K562 (cell line): ENCODE data around the gene SYF2. TPM values are rescaled to one million over a fixed set of nuclear protein-coding genes. Genes with fewer than 3 reads are reported as not detected.

Source experiments
- BRD4 ChIP-seq: fragments of 200-600 bp; sonication (generic); IDR thresholded peaks from 2 replicates; pipeline ENCODE4 v1.6.1; 2017; ENCODE audit warnings: inconsistent platforms
- CEBPG ChIP-seq, 3 experiments: fragments of 200-800 bp in 1 of 3; sonication (Bioruptor generic) in 1 of 3; sonication (generic) in 1 of 3; formaldehyde crosslinking in 1 of 3; IDR thresholded peaks in 2 of 3; conservative IDR thresholded peaks in 1 of 3; 2 replicates each; pipeline versions ENCODE4 v1.6.1 to v1.8.0; 2016 to 2022; ENCODE audit warnings: missing compliant biosample characterization in 2 of 3, missing genetic modification characterization in 2 of 3, mild to moderate bottlenecking in 1 of 3, missing genetic modification reagents in 1 of 3
- CREB3L1 ChIP-seq: fragments of 450-650 bp; IDR thresholded peaks from 2 replicates; pipeline ENCODE4 v1.6.1; 2014; ENCODE audit warnings: low read depth, mild to moderate bottlenecking, moderate library complexity, borderline replicate concordance
- EZH2 ChIP-seq: IDR thresholded peaks from 2 replicates; pipeline ENCODE4 v1.6.1; 2012; ENCODE audit warnings: low read depth, mild to moderate bottlenecking, inconsistent platforms, low read length, borderline replicate concordance
- HNRNPLL ChIP-seq: fragments of 200-400 bp; formaldehyde crosslinking; IDR thresholded peaks from 2 replicates; pipeline ENCODE4 v1.6.1; 2017; ENCODE audit warnings: low read length, low read depth, mild to moderate bottlenecking; ENCODE audit not compliant: poor library complexity, severe bottlenecking
- KLF1 ChIP-seq: fragments of 450-650 bp; IDR thresholded peaks from 2 replicates; pipeline ENCODE4 v1.6.1; 2016; ENCODE audit warnings: missing genetic modification characterization, missing compliant biosample characterization
- POLR3A ChIP-seq: IDR thresholded peaks from 2 replicates; pipeline ENCODE4 v1.6.1; 2011; ENCODE audit warnings: borderline replicate concordance, mild to moderate bottlenecking, moderate library complexity; ENCODE audit not compliant: insufficient read length, insufficient read depth; ENCODE audit errors: extremely low read depth
- REST ChIP-seq, 2 experiments: fragments of 450-650 bp; formaldehyde crosslinking in 1 of 2; IDR thresholded peaks; 2 replicates each; pipeline versions ENCODE4 v1.4.0 to v1.6.1; 2014 to 2020; ENCODE audit warnings: mild to moderate bottlenecking in 2 of 2, borderline replicate concordance in 1 of 2, low read depth in 1 of 2
- SAFB2 ChIP-seq: fragments of 200-400 bp; formaldehyde crosslinking; IDR thresholded peaks from 2 replicates; pipeline ENCODE4 v1.6.1; 2018; ENCODE audit warnings: borderline replicate concordance, low read length, low read depth, moderate library complexity; ENCODE audit not compliant: severe bottlenecking
- SRF ChIP-seq, 2 experiments: fragments of 250-450, 450-650 bp in 1 of 2; sonication (Bioruptor Pico) in 1 of 2; sonication (generic) in 1 of 2; formaldehyde crosslinking; IDR thresholded peaks; 2 replicates each; pipeline versions ENCODE4 v1.5.0 to v1.5.1; 2020 to 2022; ENCODE audit warnings: mild to moderate bottlenecking in 1 of 2, missing genetic modification reagents in 1 of 2
- TSC22D4 ChIP-seq: fragments of 450-650 bp; IDR thresholded peaks from 2 replicates; pipeline ENCODE4 v1.6.1; 2016; ENCODE audit warnings: missing genetic modification characterization, missing biosample characterization, control low read depth
- ZBTB43 ChIP-seq: sonication (generic); formaldehyde crosslinking; IDR thresholded peaks from 2 replicates; pipeline ENCODE4 v1.8.0; 2023; ENCODE audit warnings: mild to moderate bottlenecking, missing genetic modification reagents
- ZNF311 ChIP-seq: fragments of 250-450 bp; sonication (Bioruptor Pico); IDR thresholded peaks from 2 replicates; pipeline ENCODE4 v1.4.0; 2020; ENCODE audit warnings: mild to moderate bottlenecking, moderate library complexity
- ZNF586 ChIP-seq: fragments of 450-650 bp; formaldehyde crosslinking; conservative IDR thresholded peaks from 2 replicates; pipeline ENCODE4 v1.4.0; 2020; ENCODE audit warnings: mild to moderate bottlenecking, moderate library complexity
- polyA plus RNA-seq, 8 experiments: library from polyadenylated mRNA; depleted of rRNA in 4 of 8; stranded (reverse) in 5 of 8; unstranded in 3 of 8; fragments of >200 nt; fragmentation: Nextera tagmentation in 2 of 8; fragmentation: Illumina TruSeq in 1 of 8; extraction: Ambion mirVana in 2 of 8; extraction: Trizol in 1 of 8; gene quantifications; 2 replicates each; pipeline versions ENCODE4 v1.2.1 to v1.2.3, GENCODE V29; 2011 to 2014; ENCODE audit warnings: inconsistent platforms in 1 of 8, missing spikeins in 1 of 8
- total RNA-seq, 7 experiments: library from RNA; depleted of rRNA in 6 of 7; stranded (reverse); fragments of >200 nt in 6 of 7; fragmentation: Illumina TruSeq in 2 of 7; extraction: Trizol in 2 of 7; gene quantifications; 2 replicates each; pipeline versions ENCODE4 v1.2.1 to v1.2.3, GENCODE V29; 2011 to 2021; ENCODE audit warnings: low replicate concordance in 1 of 7

SYF2 gene
- total and polyA plus RNA-seq, 9 of the 15 experiments (the other 6 are each of a cell fraction or from before 2014, with no cell fraction given): 20.9 to 69.0 (median 43.2) TPM

- TF ChIP-seq ZNF586 (CRISPR knock-in tag) (no peak; the same call in 1 of the 2 replicates), CEBPG (CRISPR knock-in tag; IDR thresholded peaks at IDR 0.05) (no peak), CEBPG (tag; conservative IDR thresholded peaks at IDR 0.05 in 1 of 2, IDR thresholded peaks at IDR 0.05 in 1 of 2) (no peak), ZNF311 (CRISPR knock-in tag) (no peak), HNRNPLL (peak; percentile 100), SRF (CRISPR knock-in tag; IDR thresholded peaks at IDR 0.05) (no peak; a peak in 2 of 4 replicates), POLR3A (no peak), SAFB2 (no peak), EZH2 (no peak), TSC22D4 (no peak), REST (IDR thresholded peaks at IDR 0.05; ENCODE audit: borderline replicate concordance) (peak; percentile 83), REST (CRISPR knock-in tag; IDR thresholded peaks at IDR 0.05; ENCODE audit: low read depth) (peak; percentile 71; the same call in 1 of the 2 replicates), CREB3L1 (peak; percentile 39; the same call in 1 of the 2 replicates), KLF1 (tag) (no peak), BRD4 (no peak), ZBTB43 (no peak)
Observed at GRCh38 chr1:25239681-25240541, 7.6 kb upstream of the SYF2 start (continued).
